Measurements from ENCODE around the gene CLN6. TPM values are rescaled to one million over a fixed set of nuclear protein-coding genes. Genes with fewer than 3 reads are reported as not detected.

The CLN6 gene
- total RNA-seq, 1 donor from 2014 or later = 31.5 TPM

GRCh38 chr15:68220489-68220888, 9.0 kb downstream of the CLN6 start:
- ATAC-seq = no peak
- no peaks in the 10 kb centered on the region for H3K27me3 ChIP-seq
- H3K4me3 ChIP-seq = no peak overlapping the region
- H3K27ac ChIP-seq = no peak overlapping the region
- no peaks in the 10 kb centered on the region for H3K9me3 ChIP-seq
- TF ChIP-seq CTCF (IDR thresholded peaks at IDR 0.05) = no peak
- no peaks in the 10 kb centered on the region for H3K36me3 ChIP-seq
- DNase-seq = no peak
- peaks cover 5% of the 10 kb centered on the region for H3K4me1 ChIP-seq
- intact Hi-C loops (cut with DNase I) = no loop called here

GRCh38 chr15:68218847-68219798, 10.4 kb downstream of the CLN6 start:
- TF ChIP-seq CTCF (IDR thresholded peaks at IDR 0.05) = no peak
- no peak for DNase-seq
- no peaks in the 10 kb centered on the region for H3K36me3 ChIP-seq
- no peak overlapping the region for H3K4me3 ChIP-seq
- H3K27me3 ChIP-seq = no peaks in the 10 kb centered on the region
- H3K4me1 ChIP-seq = no peaks in the 10 kb centered on the region
- no peaks in the 10 kb centered on the region for H3K9me3 ChIP-seq
- ATAC-seq = no peak
- intact Hi-C loops (cut with DNase I) = no loop called here
- no peak overlapping the region for H3K27ac ChIP-seq

- no peak for DNase-seq
- Histone ChIP-seq H3K4me3 (no peak overlapping the region), H3K4me1 (no peaks in the 10 kb centered on the region), H3K36me3 (no peaks in the 10 kb centered on the region), H3K27ac (no peak overlapping the region), H3K9me3 (no peaks in the 10 kb centered on the region), H3K27me3 (no peaks in the 10 kb centered on the region)
- ATAC-seq = no peak
- intact Hi-C loops (cut with DNase I) = no loop called here
- no peak for TF ChIP-seq CTCF (IDR thresholded peaks at IDR 0.05)
Observed at GRCh38 chr15:68218331-68218730, 11.2 kb downstream of the CLN6 start.

DNA sequence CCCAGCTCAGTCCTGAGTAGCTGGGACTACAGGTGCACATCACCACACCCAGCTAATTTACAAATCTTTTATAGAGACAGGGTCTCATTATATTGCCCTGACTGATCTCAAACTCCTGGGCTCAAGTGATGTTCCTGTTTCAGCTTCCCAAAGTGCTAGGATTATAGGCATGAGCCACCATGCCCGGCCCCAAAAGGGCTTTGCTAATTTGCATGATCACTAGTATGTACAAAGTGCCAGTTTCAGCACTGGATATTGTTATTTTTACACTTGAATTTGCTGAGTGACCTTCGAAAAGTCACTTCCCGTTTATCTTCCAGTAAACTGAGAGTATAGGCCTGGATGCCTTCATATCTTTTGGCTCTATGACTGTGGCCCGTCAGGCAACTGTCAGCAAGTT, 12.2 kb downstream of the CLN6 start:
- no peak for ATAC-seq
- Histone ChIP-seq H3K4me1 (no peaks in the 10 kb centered on the region), H3K9me3 (no peaks in the 10 kb centered on the region), H3K27ac (no peak overlapping the region), H3K36me3 (no peaks in the 10 kb centered on the region), H3K4me3 (no peak overlapping the region), H3K27me3 (no peaks in the 10 kb centered on the region)
- intact Hi-C loops (cut with DNase I) = no loop called here
- no peak for TF ChIP-seq CTCF (IDR thresholded peaks at IDR 0.05)
- DNase-seq = no peak

- H3K9me3 ChIP-seq = no peaks in the 10 kb centered on the region
- ATAC-seq (peak; percentile 41), DNase-seq (no peak)
- TF ChIP-seq CTCF (IDR thresholded peaks at IDR 0.05) = no peak
- H3K4me3 ChIP-seq = no peak overlapping the region
- intact Hi-C loops (cut with DNase I) = no loop called here
- H3K27me3 ChIP-seq = no peaks in the 10 kb centered on the region
- no peak overlapping the region for H3K27ac ChIP-seq
- peaks cover 7% of the 10 kb centered on the region for H3K4me1 ChIP-seq
- H3K36me3 ChIP-seq = no peaks in the 10 kb centered on the region
Observed at GRCh38 chr15:68214838-68215254, 14.7 kb downstream of the CLN6 start.
